OCI-LY1 (cell line): Measurements from ENCODE around the gene GDA.

Experiments
- H2AFZ ChIP-seq: fragments of 200-600 bp; sonication (generic), shearing (Covaris generic); 2 replicates; pipeline ENCODE4 v1.6.0; 2014; ENCODE audit warnings: antibody characterized with exemption, mild to moderate bottlenecking, low read length
- H3F3A ChIP-seq: fragments of 200-600 bp; sonication (generic), shearing (Covaris generic); 2 replicates; pipeline ENCODE4 v1.6.0; 2014; ENCODE audit warnings: mild to moderate bottlenecking, antibody characterized with exemption, low read length, moderate library complexity; ENCODE audit not compliant: insufficient read depth
- H3K27ac ChIP-seq: fragments of 200-600 bp; sonication (generic); 2 replicates; pipeline ENCODE4 v1.5.1; 2014; ENCODE audit warnings: low read length, mixed run types, mild to moderate bottlenecking, low read depth; ENCODE audit not compliant: poor library complexity, severe bottlenecking
- H3K27me3 ChIP-seq: fragments of 200-600 bp; sonication (generic); 2 replicates; pipeline ENCODE4 v1.6.0; 2014; ENCODE audit warnings: antibody characterized with exemption, mild to moderate bottlenecking, low read length, moderate library complexity; ENCODE audit not compliant: insufficient read depth
- H3K36me3 ChIP-seq: fragments of 200-600 bp; sonication (generic); 2 replicates; pipeline ENCODE4 v1.6.1; 2014; ENCODE audit warnings: mild to moderate bottlenecking, antibody characterized with exemption, low read length, moderate library complexity, mixed read lengths; ENCODE audit not compliant: insufficient read depth
- H3K4me1 ChIP-seq: fragments of 200-600 bp; sonication (generic); 2 replicates; pipeline ENCODE4 v1.5.1; 2014; ENCODE audit warnings: mild to moderate bottlenecking, low read length, moderate library complexity; ENCODE audit not compliant: insufficient read depth, severe bottlenecking
- H3K4me2 ChIP-seq: fragments of 200-600 bp; sonication (generic), shearing (Covaris generic); 2 replicates; pipeline ENCODE4 v1.6.1; 2014; ENCODE audit warnings: low read length
- H3K4me3 ChIP-seq: fragments of 200-600 bp; sonication (generic); 2 replicates; pipeline ENCODE4 v1.5.1; 2014; ENCODE audit warnings: low read length, low read depth, mild to moderate bottlenecking, mixed read lengths; ENCODE audit not compliant: poor library complexity, severe bottlenecking
- H3K79me2 ChIP-seq: fragments of 200-600 bp; shearing (Covaris generic); 2 replicates; pipeline ENCODE4 v1.6.1; 2016; ENCODE audit warnings: mixed run types, low read length, mixed read lengths; ENCODE audit not compliant: insufficient read depth
- H3K9ac ChIP-seq: fragments of 200-600 bp; sonication (generic), shearing (Covaris generic); 2 replicates; pipeline ENCODE4 v1.6.1; 2014; ENCODE audit warnings: mild to moderate bottlenecking, low read length, mixed read lengths
- H3K9me2 ChIP-seq: fragments of 200-600 bp; sonication (generic), shearing (Covaris generic); 2 replicates; pipeline ENCODE4 v1.6.1; 2014; ENCODE audit warnings: low read depth, mild to moderate bottlenecking, low read length, mixed read lengths
- H3K9me3 ChIP-seq: fragments of 200-600 bp; shearing (Covaris generic); 2 replicates; pipeline ENCODE4 v1.6.1; 2014; ENCODE audit warnings: low read length, mixed read lengths
- H4K20me1 ChIP-seq: fragments of 200-600 bp; sonication (generic), shearing (Covaris generic); 2 replicates; pipeline ENCODE4 v1.6.0; 2016; ENCODE audit warnings: mild to moderate bottlenecking, low read length; ENCODE audit not compliant: insufficient read depth
- CTCF ChIP-seq: fragments of 200-600 bp; sonication (generic), shearing (Covaris generic); IDR thresholded peaks from 2 replicates; pipeline ENCODE4 v1.5.1; 2017; ENCODE audit warnings: mild to moderate bottlenecking, antibody characterized with exemption, low read length, moderate library complexity, mixed read lengths
- EZH2 ChIP-seq: fragments of 200-600 bp; sonication (generic), shearing (Covaris generic); IDR thresholded peaks from 2 replicates; pipeline ENCODE4 v1.8.0; 2017; ENCODE audit warnings: borderline replicate concordance, mixed run types, mild to moderate bottlenecking, antibody characterized with exemption, low read length, moderate library complexity, mixed read lengths

The GDA gene

GRCh38 chr9:72158680-72159079 is 9.4 kb downstream of the GDA start:
- Histone ChIP-seq H3K9me3 (no peaks in the 10 kb centered on the region), H3K27me3 (no peaks in the 10 kb centered on the region), H3K9ac (no peak overlapping the region), H3K27ac (no peak overlapping the region), H3K4me3 (no peak overlapping the region), H3K4me1 (no peaks in the 10 kb centered on the region), H4K20me1 (no peaks in the 10 kb centered on the region), H3K4me2 (no peak overlapping the region), H3F3A (no peaks in the 10 kb centered on the region), H3K36me3 (no peaks in the 10 kb centered on the region), H3K9me2 (no peaks in the 10 kb centered on the region), H2AFZ (no peak overlapping the region), H3K79me2 (no peaks in the 10 kb centered on the region)
- TF ChIP-seq EZH2 (no peak), CTCF (no peak)

- no peaks in the 10 kb centered on the region for H3K36me3 ChIP-seq
- H3K79me2 ChIP-seq, result no peaks in the 10 kb centered on the region
- H3F3A ChIP-seq, result no peaks in the 10 kb centered on the region
- no peak overlapping the region for H3K27ac ChIP-seq
- no peaks in the 10 kb centered on the region for H3K27me3 ChIP-seq
- no peak overlapping the region for H2AFZ ChIP-seq
- H3K9ac ChIP-seq, result no peak overlapping the region
- H3K4me3 ChIP-seq, result no peak overlapping the region
- TF ChIP-seq EZH2 (no peak), CTCF (no peak)
- H3K4me1 ChIP-seq, result no peaks in the 10 kb centered on the region
- H3K9me3 ChIP-seq, result no peaks in the 10 kb centered on the region
- no peaks in the 10 kb centered on the region for H4K20me1 ChIP-seq
- H3K4me2 ChIP-seq, result no peak overlapping the region
- H3K9me2 ChIP-seq, result no peaks in the 10 kb centered on the region
These were observed 11.3 kb downstream of the GDA start for GRCh38 chr9:72160446-72161123.

- H3K79me2 ChIP-seq, result no peaks in the 10 kb centered on the region
- no peaks in the 10 kb centered on the region for H3K4me1 ChIP-seq
- no peak overlapping the region for H3K9ac ChIP-seq
- H3K36me3 ChIP-seq, result no peaks in the 10 kb centered on the region
- H2AFZ ChIP-seq, result no peak overlapping the region
- no peak overlapping the region for H3K4me2 ChIP-seq
- TF ChIP-seq EZH2 (no peak), CTCF (no peak)
- H3K27ac ChIP-seq, result no peak overlapping the region
- H3F3A ChIP-seq, result no peaks in the 10 kb centered on the region
- H4K20me1 ChIP-seq, result no peaks in the 10 kb centered on the region
- H3K9me2 ChIP-seq, result no peaks in the 10 kb centered on the region
- H3K4me3 ChIP-seq, result no peak overlapping the region
- H3K9me3 ChIP-seq, result no peaks in the 10 kb centered on the region
- H3K27me3 ChIP-seq, result no peaks in the 10 kb centered on the region
These were observed 16.1 kb downstream of the GDA start for GRCh38 chr9:72165326-72165725.
